Mammary epithelial cell (primary cell): ENCODE measurements around the gene ERN1.

Experiments
- CTCF ChIP-seq, 2 donors: IDR thresholded peaks in 1 of 2; conservative IDR thresholded peaks in 1 of 2; 2 replicates each; pipeline ENCODE4 v1.5.1; 2011 to 2012; ENCODE audit warnings: inconsistent platforms in 2 of 2, low read length in 2 of 2, mild to moderate bottlenecking in 2 of 2, control low read depth in 1 of 2, low read depth in 1 of 2; ENCODE audit not compliant: insufficient read depth in 1 of 2; ENCODE audit errors: extremely low read depth in 1 of 2
- EZH2 ChIP-seq: IDR thresholded peaks from 2 replicates; pipeline ENCODE4 v1.6.1; 2012; ENCODE audit warnings: low read length, inconsistent platforms, borderline replicate concordance

GRCh38 chr17:64064331-64064730, 65.6 kb downstream of the ERN1 start:
- TF ChIP-seq CTCF (conservative IDR thresholded peaks at IDR 0.05 in 1 of 2, IDR thresholded peaks at IDR 0.05 in 1 of 2; ENCODE audit: extremely low read depth in 1 of 2, insufficient read depth in 1 of 2, low read depth in 1 of 2, low read length in 2 of 2) (no peak), EZH2 (no peak)
